T-helper 1 cell treated with Interleukin-12 subunit alpha and Interleukin-12 subunit beta and Interleukin-4 antibody, amounts not matched to agents 30 μg/mL and 1 μg/mL, for 36 hours (primary cell): Measurements from ENCODE around the gene ECI1.
A peak's percentile ranks its signal among the peaks of the same experiment; 100 is the strongest.

Experiments
- H3K27ac Mint-ChIP-seq: one replicate; pipeline ENCODE4 v1.8.0; 2021; ENCODE audit warnings: mild to moderate bottlenecking, mixed read lengths
- H3K27me3 Mint-ChIP-seq: one replicate; pipeline ENCODE4 v1.8.0; 2021; ENCODE audit warnings: low read depth, mixed read lengths
- H3K36me3 Mint-ChIP-seq: one replicate; pipeline ENCODE4 v1.8.0; 2021; ENCODE audit warnings: low read depth, mixed read lengths
- H3K4me1 Mint-ChIP-seq: one replicate; pipeline ENCODE4 v1.8.0; 2021; ENCODE audit warnings: low read depth, mixed read lengths
- H3K4me3 Mint-ChIP-seq: one replicate; pipeline ENCODE4 v1.8.0; 2021; ENCODE audit warnings: mild to moderate bottlenecking, moderate library complexity, mixed read lengths
- H3K9me3 Mint-ChIP-seq: one replicate; pipeline ENCODE4 v1.8.0; 2021; ENCODE audit warnings: mixed read lengths

The ECI1 gene

GRCh38 chr16:2235695-2236336, 15.6 kb downstream of the ECI1 start:
- Mint-ChIP-seq H3K27me3 (no peaks in the 10 kb centered on the region), H3K9me3 (no peaks in the 10 kb centered on the region), H3K4me3 (no peak overlapping the region), H3K27ac (no peak overlapping the region), H3K4me1 (no peaks in the 10 kb centered on the region), H3K36me3 (peaks cover 5% of the 10 kb centered on the region)

- no peaks in the 10 kb centered on the region for H3K27me3 Mint-ChIP-seq
- no peaks in the 10 kb centered on the region for H3K9me3 Mint-ChIP-seq
- no peak overlapping the region for H3K4me3 Mint-ChIP-seq
- H3K36me3 Mint-ChIP-seq: peaks cover 5% of the 10 kb centered on the region
- H3K27ac Mint-ChIP-seq: no peak overlapping the region
- H3K4me1 Mint-ChIP-seq: no peaks in the 10 kb centered on the region
Measured at GRCh38 chr16:2235234-2235651, 16.1 kb downstream of the ECI1 start.

- Mint-ChIP-seq H3K36me3 (peaks cover 8% of the 10 kb centered on the region), H3K4me3 (no peak overlapping the region), H3K27me3 (no peaks in the 10 kb centered on the region), H3K4me1 (no peaks in the 10 kb centered on the region), H3K9me3 (no peaks in the 10 kb centered on the region), H3K27ac (no peak overlapping the region)
Measured at GRCh38 chr16:2234813-2235170, 16.6 kb downstream of the ECI1 start.

GRCh38 chr16:2233872-2234812, 17.2 kb downstream of the ECI1 start:
- no peak overlapping the region for H3K4me3 Mint-ChIP-seq
- peaks cover 7% of the 10 kb centered on the region for H3K36me3 Mint-ChIP-seq

GRCh38 chr16:2233046-2233775, 18.2 kb downstream of the ECI1 start:
- H3K27me3 Mint-ChIP-seq: no peaks in the 10 kb centered on the region

More at GRCh38 chr16:2233872-2234812, 17.2 kb downstream of the ECI1 start:
- no peaks in the 10 kb centered on the region for H3K4me1 Mint-ChIP-seq
- no peaks in the 10 kb centered on the region for H3K9me3 Mint-ChIP-seq
- no peaks in the 10 kb centered on the region for H3K27me3 Mint-ChIP-seq
- H3K27ac Mint-ChIP-seq: no peak overlapping the region

GRCh38 chr16:2232094-2232990, 19.0 kb downstream of the ECI1 start:
- H3K27ac Mint-ChIP-seq: no peak overlapping the region
- no peaks in the 10 kb centered on the region for H3K4me1 Mint-ChIP-seq
- H3K9me3 Mint-ChIP-seq: no peaks in the 10 kb centered on the region
- no peaks in the 10 kb centered on the region for H3K27me3 Mint-ChIP-seq
- H3K36me3 Mint-ChIP-seq: peaks cover 7% of the 10 kb centered on the region
- H3K4me3 Mint-ChIP-seq: no peak overlapping the region

More at GRCh38 chr16:2233046-2233775, 18.2 kb downstream of the ECI1 start:
- H3K4me3 Mint-ChIP-seq: no peak overlapping the region
- no peaks in the 10 kb centered on the region for H3K4me1 Mint-ChIP-seq
- peaks cover 7% of the 10 kb centered on the region for H3K36me3 Mint-ChIP-seq
- no peak overlapping the region for H3K27ac Mint-ChIP-seq
- no peaks in the 10 kb centered on the region for H3K9me3 Mint-ChIP-seq

GRCh38 chr16:2231016-2231931, 20.1 kb downstream of the ECI1 start:
- peaks cover under 1% of the 10 kb centered on the region for H3K4me1 Mint-ChIP-seq
- no peak overlapping the region for H3K27ac Mint-ChIP-seq
- H3K4me3 Mint-ChIP-seq: no peak overlapping the region
- no peaks in the 10 kb centered on the region for H3K9me3 Mint-ChIP-seq
- no peaks in the 10 kb centered on the region for H3K27me3 Mint-ChIP-seq
- H3K36me3 Mint-ChIP-seq: peaks cover 7% of the 10 kb centered on the region

GRCh38 chr16:2230376-2230775, 21.0 kb downstream of the ECI1 start:
- Mint-ChIP-seq H3K9me3 (no peaks in the 10 kb centered on the region), H3K27me3 (no peaks in the 10 kb centered on the region), H3K36me3 (peaks cover 6% of the 10 kb centered on the region), H3K27ac (no peak overlapping the region), H3K4me1 (peaks cover 5% of the 10 kb centered on the region), H3K4me3 (no peak overlapping the region)

- H3K4me3 Mint-ChIP-seq: no peak overlapping the region
- peaks cover 4% of the 10 kb centered on the region for H3K36me3 Mint-ChIP-seq
- H3K4me1 Mint-ChIP-seq: peaks cover 5% of the 10 kb centered on the region
- H3K27ac Mint-ChIP-seq: no peak overlapping the region
- no peaks in the 10 kb centered on the region for H3K27me3 Mint-ChIP-seq
- H3K9me3 Mint-ChIP-seq: no peaks in the 10 kb centered on the region
Measured at GRCh38 chr16:2229632-2230250, 21.6 kb downstream of the ECI1 start.

GRCh38 chr16:2229091-2229490, 22.3 kb downstream of the ECI1 start:
- peaks cover 4% of the 10 kb centered on the region for H3K36me3 Mint-ChIP-seq
- H3K27me3 Mint-ChIP-seq: no peaks in the 10 kb centered on the region
- H3K27ac Mint-ChIP-seq: no peak overlapping the region
- peaks cover 9% of the 10 kb centered on the region for H3K4me1 Mint-ChIP-seq
- H3K4me3 Mint-ChIP-seq: no peak overlapping the region
- H3K9me3 Mint-ChIP-seq: no peaks in the 10 kb centered on the region

- no peak overlapping the region for H3K27ac Mint-ChIP-seq
- no peaks in the 10 kb centered on the region for H3K9me3 Mint-ChIP-seq
- no peak overlapping the region for H3K4me3 Mint-ChIP-seq
- no peaks in the 10 kb centered on the region for H3K27me3 Mint-ChIP-seq
- peaks cover 4% of the 10 kb centered on the region for H3K36me3 Mint-ChIP-seq
- H3K4me1 Mint-ChIP-seq: peaks cover 9% of the 10 kb centered on the region
Measured at GRCh38 chr16:2228161-2228824, 23.1 kb downstream of the ECI1 start.

GRCh38 chr16:2226918-2227317, 24.5 kb downstream of the ECI1 start:
- Mint-ChIP-seq H3K36me3 (peaks cover 4% of the 10 kb centered on the region), H3K4me1 (peaks cover 9% of the 10 kb centered on the region), H3K27ac (peak overlapping the region; percentile 55), H3K27me3 (no peaks in the 10 kb centered on the region), H3K4me3 (no peak overlapping the region), H3K9me3 (no peaks in the 10 kb centered on the region)
